ENCODE results near the gene THUMPD1. TPM values are rescaled to one million over a fixed set of nuclear protein-coding genes. Genes with fewer than 3 reads are reported as not detected.
"Not testable (repeated sequence)": the region's sequence is repeated elsewhere in the genome, so short reads cannot be mapped to it uniquely, and the experiment has no call there.

The THUMPD1 gene
- polyA plus RNA-seq, 3 donors, result 16.1 to 32.2 (median 23.5) TPM

DNA sequence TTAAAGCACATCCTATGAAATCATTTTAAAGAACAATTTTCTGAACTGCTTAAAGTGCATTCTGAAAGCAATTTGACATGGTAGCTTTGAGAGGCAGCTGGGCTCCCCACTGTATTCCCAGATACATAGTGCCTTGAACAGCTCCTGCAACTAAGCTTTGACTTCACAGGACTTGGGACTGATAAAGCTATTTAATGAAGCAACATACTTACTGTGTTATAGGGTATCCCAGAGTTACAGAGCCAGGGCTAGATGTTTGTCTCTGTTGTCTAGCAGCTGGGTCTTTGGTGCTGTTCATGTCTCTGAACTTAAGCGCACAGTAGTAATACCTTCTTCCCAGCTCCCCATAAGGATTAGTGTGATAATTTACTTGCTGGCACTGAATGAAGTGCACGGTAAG, 45.0 kb downstream of the THUMPD1 start:
- Histone ChIP-seq H3K27me3 (ENCODE audit: control insufficient read depth in 2 of 2, insufficient read depth in 2 of 2, low read length in 2 of 2) (no peaks in the 10 kb centered on the region), H3K27ac (ENCODE audit: low read depth in 1 of 2, low read length in 2 of 2) (no peak overlapping the region), H3K9me3 (replicated peaks in 1 of 2; ENCODE audit: control insufficient read depth in 1 of 2, insufficient read depth in 1 of 2, low read length in 2 of 2) (no peaks in the 10 kb centered on the region), H3K36me3 (replicated peaks in 1 of 2; ENCODE audit: control insufficient read depth in 1 of 2, insufficient read depth in 2 of 2, low read length in 2 of 2) (peaks cover 0 to 32% of the 10 kb centered on the region in 2 donors), H4K20me1 (ENCODE audit: insufficient read depth, low read length) (no peaks in the 10 kb centered on the region), H2AFZ (ENCODE audit: insufficient read depth, low read depth, low read length, poor library complexity, severe bottlenecking) (no peak overlapping the region), H3K4me2 (replicated peaks; ENCODE audit: extremely low read depth, low read length, poor library complexity, severe bottlenecking) (no peak overlapping the region), H3K79me2 (ENCODE audit: insufficient read depth, low read length) (peaks cover 4% of the 10 kb centered on the region), H3K4me3 (replicated peaks in 1 of 3; ENCODE audit: low read depth in 2 of 3, low read length in 3 of 3) (no peak overlapping the region), H3K4me1 (ENCODE audit: control insufficient read depth in 1 of 2, insufficient read depth in 2 of 2, low read length in 2 of 2) (peaks cover 17 to 18% of the 10 kb centered on the region in 2 donors), H3K9ac (ENCODE audit: insufficient read depth, low read length, poor library complexity, severe bottlenecking) (no peak overlapping the region)
- Mint-ChIP-seq H3K27me3 (ENCODE audit: low read depth in 3 of 3) (peaks cover 0 to 3% (median 0%) of the 10 kb centered on the region in 3 donors), H3K9me3 (peaks cover 0 to 2% (median 0%) of the 10 kb centered on the region in 7 donors), H3K36me3 (peaks cover 29 to 42% of the 10 kb centered on the region in 2 donors), H3K4me3 (no peak overlapping the region), H3K4me1 (peaks cover 24% of the 10 kb centered on the region), H3K27ac (no peak overlapping the region)
- intact Hi-C loops (cut with micrococcal nuclease), result no loop called here
- WGBS (ENCODE audit: insufficient coverage), result no CpG with 5 or more reads among the region's 2 CpGs
- DNase-seq, result no peak
- TF ChIP-seq, protein P1, sequence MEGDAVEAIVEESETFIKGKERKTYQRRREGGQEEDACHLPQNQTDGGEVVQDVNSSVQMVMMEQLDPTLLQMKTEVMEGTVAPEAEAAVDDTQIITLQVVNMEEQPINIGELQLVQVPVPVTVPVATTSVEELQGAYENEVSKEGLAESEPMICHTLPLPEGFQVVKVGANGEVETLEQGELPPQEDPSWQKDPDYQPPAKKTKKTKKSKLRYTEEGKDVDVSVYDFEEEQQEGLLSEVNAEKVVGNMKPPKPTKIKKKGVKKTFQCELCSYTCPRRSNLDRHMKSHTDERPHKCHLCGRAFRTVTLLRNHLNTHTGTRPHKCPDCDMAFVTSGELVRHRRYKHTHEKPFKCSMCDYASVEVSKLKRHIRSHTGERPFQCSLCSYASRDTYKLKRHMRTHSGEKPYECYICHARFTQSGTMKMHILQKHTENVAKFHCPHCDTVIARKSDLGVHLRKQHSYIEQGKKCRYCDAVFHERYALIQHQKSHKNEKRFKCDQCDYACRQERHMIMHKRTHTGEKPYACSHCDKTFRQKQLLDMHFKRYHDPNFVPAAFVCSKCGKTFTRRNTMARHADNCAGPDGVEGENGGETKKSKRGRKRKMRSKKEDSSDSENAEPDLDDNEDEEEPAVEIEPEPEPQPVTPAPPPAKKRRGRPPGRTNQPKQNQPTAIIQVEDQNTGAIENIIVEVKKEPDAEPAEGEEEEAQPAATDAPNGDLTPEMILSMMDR (IDR thresholded peaks at IDR 0.05), result no peak

GRCh38 chr16:20695024-20695423, 46.6 kb downstream of the THUMPD1 start:
- DNase-seq, result no peak
- H3K9me3 ChIP-seq (replicated peaks in 1 of 2; ENCODE audit: control insufficient read depth in 1 of 2, insufficient read depth in 1 of 2, low read length in 2 of 2), result no peaks in the 10 kb centered on the region
- peaks cover 2 to 25% of the 10 kb centered on the region in 2 donors for H3K36me3 ChIP-seq (replicated peaks in 1 of 2; ENCODE audit: control insufficient read depth in 1 of 2, insufficient read depth in 2 of 2, low read length in 2 of 2)
- peaks cover 9% of the 10 kb centered on the region for H3K79me2 ChIP-seq (ENCODE audit: insufficient read depth, low read length)
- H2AFZ ChIP-seq (ENCODE audit: insufficient read depth, low read depth, low read length, poor library complexity, severe bottlenecking), result no peak overlapping the region
- H3K27ac ChIP-seq (ENCODE audit: low read depth in 1 of 2, low read length in 2 of 2), result no peak overlapping the region
- peaks cover 0 to 2% (median 0%) of the 10 kb centered on the region in 3 donors for H3K27me3 Mint-ChIP-seq (ENCODE audit: low read depth in 3 of 3)
- H3K36me3 Mint-ChIP-seq, result peaks cover 23 to 29% of the 10 kb centered on the region in 2 donors
- no peaks in the 10 kb centered on the region for H3K27me3 ChIP-seq (ENCODE audit: control insufficient read depth in 2 of 2, insufficient read depth in 2 of 2, low read length in 2 of 2)
- H3K9ac ChIP-seq (ENCODE audit: insufficient read depth, low read length, poor library complexity, severe bottlenecking), result no peak overlapping the region
- H3K9me3 Mint-ChIP-seq, result peaks cover 0 to 2% (median 0%) of the 10 kb centered on the region in 7 donors
- H3K4me1 Mint-ChIP-seq, result peaks cover 31% of the 10 kb centered on the region
- WGBS (ENCODE audit: insufficient coverage), result 67% methylated on average over 2 of the region's 4 CpGs
- intact Hi-C loops (cut with micrococcal nuclease), result no loop called here
- peaks cover 17 to 18% of the 10 kb centered on the region in 2 donors for H3K4me1 ChIP-seq (ENCODE audit: control insufficient read depth in 1 of 2, insufficient read depth in 2 of 2, low read length in 2 of 2)
- H3K27ac Mint-ChIP-seq, result peak overlapping the region in 1 of 7 donors; percentile 18
- H3K4me3 Mint-ChIP-seq, result no peak overlapping the region
- H3K4me3 ChIP-seq (replicated peaks in 1 of 3; ENCODE audit: low read depth in 2 of 3, low read length in 3 of 3), result no peak overlapping the region
- H3K4me2 ChIP-seq (replicated peaks; ENCODE audit: extremely low read depth, low read length, poor library complexity, severe bottlenecking), result no peak overlapping the region
- TF ChIP-seq, protein P1 (IDR thresholded peaks at IDR 0.05), result no peak
- H4K20me1 ChIP-seq (ENCODE audit: insufficient read depth, low read length), result no peaks in the 10 kb centered on the region

DNA sequence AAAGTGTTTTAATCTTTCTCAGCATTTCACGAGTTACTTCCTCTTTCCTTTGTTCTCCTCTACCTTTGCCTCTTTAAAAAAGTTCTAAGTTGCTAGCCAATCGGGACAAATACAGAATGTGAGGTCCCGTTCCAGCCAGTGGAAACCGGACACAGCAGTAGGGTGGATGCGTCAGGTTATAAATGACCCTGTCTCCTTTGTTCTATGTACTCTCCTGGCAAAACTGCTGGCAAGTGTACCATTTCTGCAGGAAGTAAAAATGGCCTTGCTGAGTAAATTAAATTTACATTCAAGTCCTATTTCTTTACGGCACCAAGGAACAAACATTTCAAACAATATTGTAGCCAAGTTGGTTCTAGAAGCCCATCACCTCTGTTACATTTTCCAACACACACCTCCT, 47.5 kb downstream of the THUMPD1 start:
- H3K27me3 Mint-ChIP-seq (ENCODE audit: low read depth in 3 of 3); H3K9me3 ChIP-seq (replicated peaks in 1 of 2; ENCODE audit: control insufficient read depth in 1 of 2, insufficient read depth in 1 of 2, low read length in 2 of 2); H4K20me1 ChIP-seq (ENCODE audit: insufficient read depth, low read length); H2AFZ ChIP-seq (ENCODE audit: insufficient read depth, low read depth, low read length, poor library complexity, severe bottlenecking); H3K9ac ChIP-seq (ENCODE audit: insufficient read depth, low read length, poor library complexity, severe bottlenecking); intact Hi-C loops (cut with micrococcal nuclease); H3K79me2 ChIP-seq (ENCODE audit: insufficient read depth, low read length); H3K27me3 ChIP-seq (ENCODE audit: control insufficient read depth in 2 of 2, insufficient read depth in 2 of 2, low read length in 2 of 2); H3K9me3 Mint-ChIP-seq; H3K4me3 ChIP-seq (replicated peaks in 1 of 3; ENCODE audit: low read depth in 2 of 3, low read length in 3 of 3): not testable (repeated sequence)
- H3K4me3 Mint-ChIP-seq, result peak overlapping the region; percentile 7 to 42
- peaks cover 21 to 24% of the 10 kb centered on the region in 2 donors for H3K36me3 Mint-ChIP-seq
- DNase-seq, result peak in 2 of 3 donors; percentile 23 to 25
- peak overlapping the region; percentile 11 for H3K4me2 ChIP-seq (replicated peaks; ENCODE audit: extremely low read depth, low read length, poor library complexity, severe bottlenecking)
- peak overlapping the region in 6 of 7 donors; percentile 42 to 90 (median 77) for H3K27ac Mint-ChIP-seq
- peaks cover 31% of the 10 kb centered on the region for H3K4me1 Mint-ChIP-seq
- peak overlapping the region in 1 of 2 donors; percentile 57 for H3K27ac ChIP-seq (ENCODE audit: low read depth in 1 of 2, low read length in 2 of 2)
- H3K4me1 ChIP-seq (ENCODE audit: control insufficient read depth in 1 of 2, insufficient read depth in 2 of 2, low read length in 2 of 2), result peaks cover 17 to 18% of the 10 kb centered on the region in 2 donors
- 80% methylated on average over 1 of the region's 6 CpGs for WGBS (ENCODE audit: insufficient coverage)
- H3K36me3 ChIP-seq (replicated peaks in 1 of 2; ENCODE audit: control insufficient read depth in 1 of 2, insufficient read depth in 2 of 2, low read length in 2 of 2), result peaks cover 2 to 18% of the 10 kb centered on the region in 2 donors

Data from CD14-positive monocyte (primary cell).